GM12878 (cell line): Measurements from ENCODE around the gene HCFC1R1. TPM values are rescaled to one million over a fixed set of nuclear protein-coding genes. Genes with fewer than 3 reads are reported as not detected.
"Not testable (repeated sequence)": the region's sequence is repeated elsewhere in the genome, so short reads cannot be mapped to it uniquely, and the experiment has no call there.

Experiments
- ATAC-seq: fragments of 200-7000 bp; cut with Tn5 transposase; 3 replicates; pipeline ENCODE4 v1.9.1; 2020; ENCODE audit warnings: mild to moderate bottlenecking, moderate library complexity
- BruUV-seq: library from RNA; stranded (reverse); fragments of 400-500 nt; replicated peaks from 2 replicates; lab custom pipeline; 2021; lab: Mats Ljungman, UMichigan
- CTCF ChIA-PET: fragments of 300-600 bp; sonication (Branson Sonifier 250); formaldehyde crosslinking; extraction: SDS; loops from one replicate; lab custom pipeline; 2021; ENCODE audit warnings: inconsistent platforms; lab: Yijun Ruan, JAX
- POLR2A ChIA-PET: fragments of 350-600 bp; formaldehyde crosslinking; extraction: SDS; loops from one replicate; lab custom pipeline; 2021; ENCODE audit warnings: inconsistent platforms; lab: Charles Lee
- RAD21 ChIA-PET: fragments of 300-600 bp; sonication (Branson Sonifier 250); formaldehyde crosslinking; loops from one replicate; lab custom pipeline; 2023; ENCODE audit warnings: antibody characterized with exemption; ENCODE audit not compliant: unreplicated experiment; lab: Charles Lee
- SMC1A ChIA-PET: fragments of 300-600 bp; sonication (Branson Sonifier 250); formaldehyde crosslinking; loops from one replicate; lab custom pipeline; 2023; ENCODE audit not compliant: unreplicated experiment, uncharacterized antibody; lab: Charles Lee
- DNase-seq: peaks from one replicate; pipeline ENCODE4 v3.0.0-alpha.2; 2011; ENCODE audit warnings: low read depth, low spot score
- FAIRE-seq: peaks from 3 replicates; lab custom pipeline; 2011; peaks lifted over from hg19 to GRCh38; lab: Jason Lieb, UNC
- H2AFZ ChIP-seq: 2 replicates; pipeline ENCODE4 v1.6.0; 2011; ENCODE audit warnings: low read depth, low read length, control low read depth; ENCODE audit not compliant: control insufficient read depth
- H3K27ac ChIP-seq: 2 replicates; pipeline ENCODE4 v1.5.1; 2011; ENCODE audit warnings: control low read depth; ENCODE audit not compliant: control insufficient read depth, insufficient read depth
- H3K27me3 ChIP-seq, 2 experiments: replicated peaks in 1 of 2; 2 replicates each; pipeline versions ENCODE4 v1.6.0 to v1.6.1; 2011; ENCODE audit warnings: low read length in 1 of 2; ENCODE audit not compliant: control insufficient read depth in 2 of 2, insufficient read depth in 2 of 2
- H3K36me3 ChIP-seq, 2 experiments: 2 replicates each; pipeline ENCODE4 v1.5.1; 2011; ENCODE audit warnings: low read length in 1 of 2; ENCODE audit not compliant: control insufficient read depth in 2 of 2, insufficient read depth in 2 of 2
- H3K4me1 ChIP-seq: 2 replicates; pipeline ENCODE4 v1.6.1; 2011; ENCODE audit warnings: mild to moderate bottlenecking, low read length, moderate library complexity, mixed read lengths; ENCODE audit not compliant: control insufficient read depth, insufficient read depth
- H3K4me2 ChIP-seq: 2 replicates; pipeline ENCODE4 v1.6.0; 2011; ENCODE audit warnings: control low read depth; ENCODE audit not compliant: control insufficient read depth, insufficient read depth
- H3K4me3 ChIP-seq: fragments of 200-600 bp; sonication (generic); 2 replicates; pipeline ENCODE4 v1.5.1; 2016
- H3K79me2 ChIP-seq: 2 replicates; pipeline ENCODE4 v1.6.0; 2011; ENCODE audit warnings: low read length; ENCODE audit not compliant: control insufficient read depth, insufficient read depth
- H3K9ac ChIP-seq: 2 replicates; pipeline ENCODE4 v1.8.0; 2011; ENCODE audit warnings: low read length, control low read depth, mixed read lengths; ENCODE audit not compliant: control insufficient read depth, insufficient read depth
- H3K9me3 ChIP-seq: replicated peaks from 3 replicates; pipeline ENCODE4 v1.5.1; 2011; ENCODE audit warnings: mild to moderate bottlenecking, low read length; ENCODE audit not compliant: control insufficient read depth, insufficient read depth
- H4K20me1 ChIP-seq: 2 replicates; pipeline ENCODE4 v1.6.0; 2011; ENCODE audit not compliant: control insufficient read depth, insufficient read depth
- E2F4 ChIP-seq: IDR thresholded peaks from 2 replicates; pipeline ENCODE4 v1.6.1; 2012; ENCODE audit warnings: low read depth, low read length, improper control_type of control experiment
- EGR1 ChIP-seq, 2 experiments: IDR thresholded peaks; 1 replicate in 1 of 2; 2 replicates in 1 of 2; pipeline ENCODE4 v1.6.1; 2011 to 2012; ENCODE audit warnings: low read depth in 2 of 2, low read length in 2 of 2, borderline replicate concordance in 1 of 2, mild to moderate bottlenecking in 1 of 2, moderate library complexity in 1 of 2
- ESRRA ChIP-seq: IDR thresholded peaks from 2 replicates; pipeline ENCODE4 v1.6.1; 2012; ENCODE audit warnings: mild to moderate bottlenecking, low read length, improper control_type of control experiment
- MYC ChIP-seq: IDR thresholded peaks from 2 replicates; pipeline ENCODE4 v1.6.1; 2011; ENCODE audit warnings: mild to moderate bottlenecking, low read length, moderate library complexity, inconsistent platforms; ENCODE audit not compliant: insufficient read depth, insufficient replicate concordance, insufficient read length, severe bottlenecking
- POU2F2 ChIP-seq: IDR thresholded peaks from 3 replicates; pipeline ENCODE4 v1.6.1; 2011; ENCODE audit warnings: low read depth, mild to moderate bottlenecking, low read length, borderline replicate concordance
- PRDM15 ChIP-seq: fragments of 450-650 bp; formaldehyde crosslinking; IDR thresholded peaks from 2 replicates; pipeline ENCODE4 v1.4.0; 2020; ENCODE audit warnings: mild to moderate bottlenecking, moderate library complexity
- ZNF207 ChIP-seq: fragments of 450-650 bp; IDR thresholded peaks from 2 replicates; pipeline ENCODE4 v1.6.1; 2014; ENCODE audit warnings: antibody characterized with exemption, mild to moderate bottlenecking, borderline replicate concordance
- ZNF217 ChIP-seq: fragments of 450-650 bp; IDR thresholded peaks from 2 replicates; pipeline ENCODE4 v1.6.1; 2017; ENCODE audit warnings: antibody characterized with exemption, mild to moderate bottlenecking
- WGBS: methylation state at CpG from one replicate; pipeline ENCODE4 v1.1.6; 2016; ENCODE audit warnings: low lambda C conversion rate; ENCODE audit not compliant: insufficient replicate concordance, insufficient coverage; ENCODE audit errors: missing lambda C conversion rate; 5-methylcytosine and 5-hydroxymethylcytosine counted together
- in situ Hi-C: fragments of 300-500 bp; cut with MboI; formaldehyde crosslinking; loops from 9 replicates; pipeline ENCODE4 v1.14.3; 2018; ENCODE audit warnings: mixed read lengths
- intact Hi-C: fragments of 100-400 bp; cut with micrococcal nuclease; formaldehyde crosslinking; loops from one replicate; pipeline ENCODE4 v1.14.2; 2022; ENCODE audit not compliant: unreplicated experiment
- polyA plus RNA-seq, 11 experiments: library from polyadenylated mRNA; depleted of rRNA in 4 of 11; unstranded in 6 of 11; stranded (reverse) in 5 of 11; fragments of >200 nt; fragmentation: Nextera tagmentation in 4 of 11; fragmentation: Illumina TruSeq in 1 of 11; extraction: Ambion mirVana in 4 of 11; extraction: Trizol in 1 of 11; gene quantifications; 1 replicate in 1 of 11; 2 replicates in 10 of 11; pipeline versions ENCODE4 v1.2.1 to v1.2.3, GENCODE V29; 2011 to 2016; ENCODE audit warnings: inconsistent platforms in 2 of 11, missing spikeins in 2 of 11, low read depth in 1 of 11
- total RNA-seq, 4 experiments: library from RNA; depleted of rRNA in 3 of 4; stranded (reverse); fragments of >200 nt in 3 of 4; fragmentation: Illumina TruSeq in 1 of 4; extraction: Trizol in 1 of 4; gene quantifications; 2 replicates each; pipeline versions ENCODE4 v1.2.1 to v1.2.3, GENCODE V29; 2013 to 2021

HCFC1R1 gene
- total and polyA plus RNA-seq, 10 of the 15 experiments (the other 5 are each of a cell fraction or from before 2014, with no cell fraction given) = 2.8 to 42.5 (median 20.4) TPM

- FAIRE-seq = peak; percentile 82
- POLR2A ChIA-PET, H3K79me2 ChIP-seq, H4K20me1 ChIP-seq, H3K4me2 ChIP-seq, H2AFZ ChIP-seq, H3K27me3 ChIP-seq, H3K4me3 ChIP-seq, intact Hi-C loops, H3K9ac ChIP-seq, DNase-seq, H3K36me3 ChIP-seq, H3K9me3 ChIP-seq, H3K4me1 ChIP-seq, CTCF ChIA-PET, H3K27ac ChIP-seq, in situ Hi-C loops, BruUV-seq, SMC1A ChIA-PET: not testable (repeated sequence)
- WGBS = 84% methylated on average over 11 of the region's 12 CpGs
- RAD21 ChIA-PET = interaction anchor here (0.6 kb wide), 1 partner anchor 138 kb away, joined by 4 read pairs; no protein-coding TSS in a partner anchor
- ATAC-seq = peak; percentile 41
Observed at GRCh38 chr16:3052571-3053329, 29.0 kb upstream of the HCFC1R1 start.

- H3K4me1 ChIP-seq = peaks cover 8% of the 10 kb centered on the region
- H3K27ac ChIP-seq = no peak overlapping the region
- no peaks in the 10 kb centered on the region for H3K36me3 ChIP-seq
- no peaks in the 10 kb centered on the region for H3K79me2 ChIP-seq
- ChIA-PET RAD21 (no interaction called here), CTCF (interaction anchor here (0.6 to 5.6 kb wide), 3 partner anchors 20 to 350 kb away, joined by 3 to 28 read pairs (median 5); no protein-coding TSS in a partner anchor), POLR2A (interaction anchor here (0.8 kb wide), 1 partner anchor 20 kb away, joined by 3 read pairs; no protein-coding TSS in a partner anchor), SMC1A (no interaction called here)
- H2AFZ ChIP-seq = no peak overlapping the region
- DNase-seq (no peak), ATAC-seq (no peak), FAIRE-seq (no peak)
- WGBS = 61% methylated on average over 9 of the region's 9 CpGs
- no peak overlapping the region for H3K9ac ChIP-seq
- no peaks in the 10 kb centered on the region; a peak in 2 of 4 replicates for H3K27me3 ChIP-seq
- in situ Hi-C loops (no loop called here), intact Hi-C loops (no loop called here)
- no peak for TF ChIP-seq ZNF207
- no peak for TF ChIP-seq EGR1 (IDR thresholded peaks at IDR 0.05; ENCODE audit: borderline replicate concordance in 1 of 2, low read depth in 2 of 2, low read length in 2 of 2)
- TF ChIP-seq PRDM15 (CRISPR knock-in tag) = no peak
- TF ChIP-seq MYC = no peak
- TF ChIP-seq ESRRA = no peak
- TF ChIP-seq POU2F2 = no peak
- no peak for TF ChIP-seq ZNF217
- TF ChIP-seq E2F4 = no peak
- no TSS peak for BruUV-seq
- no peak overlapping the region for H3K4me2 ChIP-seq
- H4K20me1 ChIP-seq = no peaks in the 10 kb centered on the region
- H3K4me3 ChIP-seq = no peak overlapping the region
- H3K9me3 ChIP-seq = no peaks in the 10 kb centered on the region
Observed at GRCh38 chr16:3051494-3051893, 27.8 kb upstream of the HCFC1R1 start.
